ENCODE results near the gene CXCL3.

GRCh38 chr4:74038086-74038424 lies 434 bp downstream of the CXCL3 start:
- TF ChIP-seq, protein P1, sequence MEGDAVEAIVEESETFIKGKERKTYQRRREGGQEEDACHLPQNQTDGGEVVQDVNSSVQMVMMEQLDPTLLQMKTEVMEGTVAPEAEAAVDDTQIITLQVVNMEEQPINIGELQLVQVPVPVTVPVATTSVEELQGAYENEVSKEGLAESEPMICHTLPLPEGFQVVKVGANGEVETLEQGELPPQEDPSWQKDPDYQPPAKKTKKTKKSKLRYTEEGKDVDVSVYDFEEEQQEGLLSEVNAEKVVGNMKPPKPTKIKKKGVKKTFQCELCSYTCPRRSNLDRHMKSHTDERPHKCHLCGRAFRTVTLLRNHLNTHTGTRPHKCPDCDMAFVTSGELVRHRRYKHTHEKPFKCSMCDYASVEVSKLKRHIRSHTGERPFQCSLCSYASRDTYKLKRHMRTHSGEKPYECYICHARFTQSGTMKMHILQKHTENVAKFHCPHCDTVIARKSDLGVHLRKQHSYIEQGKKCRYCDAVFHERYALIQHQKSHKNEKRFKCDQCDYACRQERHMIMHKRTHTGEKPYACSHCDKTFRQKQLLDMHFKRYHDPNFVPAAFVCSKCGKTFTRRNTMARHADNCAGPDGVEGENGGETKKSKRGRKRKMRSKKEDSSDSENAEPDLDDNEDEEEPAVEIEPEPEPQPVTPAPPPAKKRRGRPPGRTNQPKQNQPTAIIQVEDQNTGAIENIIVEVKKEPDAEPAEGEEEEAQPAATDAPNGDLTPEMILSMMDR (IDR thresholded peaks at IDR 0.05; ENCODE audit: low read depth, low read length, poor library complexity, severe bottlenecking) = no peak
- TF ChIP-seq EZH2phosphoT487 (IDR thresholded peaks at IDR 0.05; ENCODE audit: borderline replicate concordance, low read length) = no peak

Data from DOHH2 (cell line).